WTC11 (cell line): ENCODE measurements around the gene MRLN. TPM values are rescaled to one million over a fixed set of nuclear protein-coding genes. Genes with fewer than 3 reads are reported as not detected.

Experiments used
- ATAC-seq: fragments of 200-7000 bp; cut with Tn5 transposase; 2 replicates; pipeline ENCODE4 v1.10.0; 2021; ENCODE audit warnings: mild to moderate bottlenecking, moderate library complexity
- CTCF ChIA-PET: fragments of 300-600 bp; sonication (Branson Sonifier 250); formaldehyde crosslinking; loops from one replicate; lab custom pipeline; 2021; ENCODE audit warnings: antibody characterized with exemption; lab: Charles Lee
- POLR2A ChIA-PET: fragments of 350-600 bp; sonication (Branson Sonifier 250); formaldehyde crosslinking; loops from one replicate; lab custom pipeline; 2021; ENCODE audit warnings: antibody characterized with exemption; lab: Charles Lee
- DNase-seq: peaks from one replicate; pipeline ENCODE4 v3.0.0; 2021; ENCODE audit warnings: low spot score
- H3K27ac Mint-ChIP-seq: 2 replicates; pipeline ENCODE4 v1.8.0; 2021; ENCODE audit warnings: mixed read lengths
- H3K27me3 Mint-ChIP-seq: 2 replicates; pipeline ENCODE4 v1.8.0; 2021; ENCODE audit warnings: low read depth, mild to moderate bottlenecking, moderate library complexity, mixed read lengths
- H3K36me3 Mint-ChIP-seq: 2 replicates; pipeline ENCODE4 v1.8.0; 2021; ENCODE audit warnings: mixed read lengths
- H3K4me1 Mint-ChIP-seq: 2 replicates; pipeline ENCODE4 v1.8.0; 2022; ENCODE audit warnings: mixed read lengths
- H3K4me3 Mint-ChIP-seq: 2 replicates; pipeline ENCODE4 v1.8.0; 2021; ENCODE audit warnings: mild to moderate bottlenecking, moderate library complexity, mixed read lengths
- H3K9me3 Mint-ChIP-seq: 2 replicates; pipeline ENCODE4 v1.8.0; 2021; ENCODE audit warnings: mixed read lengths
- ATF3 ChIP-seq: sonication (generic); formaldehyde crosslinking; conservative IDR thresholded peaks from 2 replicates; pipeline ENCODE4 v1.8.1; 2022; ENCODE audit warnings: mild to moderate bottlenecking, missing genetic modification reagents
- CREM ChIP-seq: sonication (generic); formaldehyde crosslinking; IDR thresholded peaks from 2 replicates; pipeline ENCODE4 v1.8.1; 2022; ENCODE audit warnings: mild to moderate bottlenecking, missing genetic modification reagents, moderate library complexity
- E2F1 ChIP-seq: sonication (generic); formaldehyde crosslinking; IDR thresholded peaks from 2 replicates; pipeline ENCODE4 v1.8.0; 2022; ENCODE audit warnings: mild to moderate bottlenecking, missing genetic modification reagents
- JUN ChIP-seq: sonication (generic); formaldehyde crosslinking; IDR thresholded peaks from 2 replicates; pipeline ENCODE4 v1.8.0; 2023; ENCODE audit warnings: mild to moderate bottlenecking, missing genetic modification reagents
- KAT7 ChIP-seq: sonication (generic); formaldehyde crosslinking; IDR thresholded peaks from 2 replicates; pipeline ENCODE4 v1.8.1; 2023; ENCODE audit warnings: missing genetic modification reagents, mild to moderate bottlenecking, borderline replicate concordance
- NFYB ChIP-seq: sonication (generic); formaldehyde crosslinking; conservative IDR thresholded peaks from 2 replicates; pipeline ENCODE4 v1.8.0; 2022; ENCODE audit warnings: low read depth, missing genetic modification reagents
- OVOL2 ChIP-seq: fragments of 250-450 bp; sonication (Bioruptor Pico); IDR thresholded peaks from 2 replicates; pipeline ENCODE4 v1.9.0; 2021; ENCODE audit warnings: mild to moderate bottlenecking, borderline replicate concordance
- SMAD3 ChIP-seq: sonication (generic); formaldehyde crosslinking; IDR thresholded peaks from 2 replicates; pipeline ENCODE4 v1.8.0; 2022; ENCODE audit warnings: missing genetic modification reagents, mild to moderate bottlenecking, borderline replicate concordance
- TCF7 ChIP-seq: sonication (generic); formaldehyde crosslinking; IDR thresholded peaks from 2 replicates; pipeline ENCODE4 v1.8.0; 2022; ENCODE audit warnings: mild to moderate bottlenecking, low read depth, missing genetic modification reagents, moderate library complexity
- ZBTB21 ChIP-seq: sonication (generic); formaldehyde crosslinking; IDR thresholded peaks from 2 replicates; pipeline ENCODE4 v1.8.1; 2023; ENCODE audit warnings: mild to moderate bottlenecking, missing genetic modification reagents, borderline replicate concordance
- ZNF219 ChIP-seq: sonication (generic); formaldehyde crosslinking; IDR thresholded peaks from 2 replicates; pipeline ENCODE4 v1.8.0; 2023; ENCODE audit warnings: missing genetic modification reagents, mild to moderate bottlenecking, borderline replicate concordance
- ZNF232 ChIP-seq: sonication (generic); formaldehyde crosslinking; IDR thresholded peaks from 2 replicates; pipeline ENCODE4 v1.8.0; 2022; ENCODE audit warnings: mild to moderate bottlenecking, missing genetic modification reagents
- ZNF423 ChIP-seq: fragments of 250-450 bp; sonication (Bioruptor Pico); IDR thresholded peaks from 2 replicates; pipeline ENCODE4 v2.1.2; 2022; ENCODE audit warnings: mild to moderate bottlenecking, moderate library complexity
- ZNF512 ChIP-seq: sonication (generic); formaldehyde crosslinking; IDR thresholded peaks from 2 replicates; pipeline ENCODE4 v1.8.1; 2022; ENCODE audit warnings: missing genetic modification reagents, borderline replicate concordance
- total RNA-seq: library from RNA; stranded (reverse); gene quantifications from 3 replicates; pipeline ENCODE4 v1.2.3, GENCODE V29; 2021
- TF ChIP-seq, protein P1 (sequence below): fragments of 200-600 bp; IDR thresholded peaks from 2 replicates; pipeline ENCODE4 v1.8.0; 2022; ENCODE audit warnings: antibody characterized with exemption

MRLN gene
- total RNA-seq, 1 experiment from 2014 or later, result not detected

- no peaks in the 10 kb centered on the region for H3K27me3 Mint-ChIP-seq
- TF ChIP-seq SMAD3 (CRISPR knock-in tag) (no peak), ZNF512 (CRISPR knock-in tag) (no peak), KAT7 (CRISPR knock-in tag) (no peak), TCF7 (no peak), ATF3 (CRISPR knock-in tag) (no peak), JUN (no peak), ZNF423 (no peak)
- CTCF ChIA-PET, result no interaction called here
- no peak overlapping the region for H3K4me3 Mint-ChIP-seq
- H3K9me3 Mint-ChIP-seq, result peaks cover 10% of the 10 kb centered on the region
- H3K4me1 Mint-ChIP-seq, result no peaks in the 10 kb centered on the region
- peaks cover 5% of the 10 kb centered on the region; the same call in 1 of the 2 replicates for H3K36me3 Mint-ChIP-seq
- POLR2A ChIA-PET, result no interaction called here
- no peak for ATAC-seq
- no peak overlapping the region for H3K27ac Mint-ChIP-seq
- DNase-seq, result no peak
Observed at GRCh38 chr10:59724098-59724938, 28.9 kb downstream of the MRLN start.

- no peak for DNase-seq
- Mint-ChIP-seq H3K4me1 (no peaks in the 10 kb centered on the region), H3K36me3 (peaks cover 5% of the 10 kb centered on the region; the same call in 1 of the 2 replicates), H3K27ac (no peak overlapping the region), H3K9me3 (peaks cover 10% of the 10 kb centered on the region), H3K4me3 (no peak overlapping the region), H3K27me3 (no peaks in the 10 kb centered on the region)
- TF ChIP-seq ZBTB21 (CRISPR knock-in tag) (no peak), ZNF219 (no peak), ZNF232 (CRISPR knock-in tag) (no peak), OVOL2 (CRISPR knock-in tag) (no peak)
- CTCF ChIA-PET, result interaction anchor here (1.1 kb wide), 1 partner anchor 8 kb away, joined by 3 read pairs; no protein-coding TSS in a partner anchor
- ATAC-seq, result no peak
- POLR2A ChIA-PET, result no interaction called here
Observed at GRCh38 chr10:59720377-59720776, 32.9 kb downstream of the MRLN start.

- no peaks in the 10 kb centered on the region for H3K27me3 Mint-ChIP-seq
- peaks cover 10% of the 10 kb centered on the region for H3K9me3 Mint-ChIP-seq
- no peak overlapping the region for H3K27ac Mint-ChIP-seq
- no peak for TF ChIP-seq E2F1
- TF ChIP-seq, protein P1, sequence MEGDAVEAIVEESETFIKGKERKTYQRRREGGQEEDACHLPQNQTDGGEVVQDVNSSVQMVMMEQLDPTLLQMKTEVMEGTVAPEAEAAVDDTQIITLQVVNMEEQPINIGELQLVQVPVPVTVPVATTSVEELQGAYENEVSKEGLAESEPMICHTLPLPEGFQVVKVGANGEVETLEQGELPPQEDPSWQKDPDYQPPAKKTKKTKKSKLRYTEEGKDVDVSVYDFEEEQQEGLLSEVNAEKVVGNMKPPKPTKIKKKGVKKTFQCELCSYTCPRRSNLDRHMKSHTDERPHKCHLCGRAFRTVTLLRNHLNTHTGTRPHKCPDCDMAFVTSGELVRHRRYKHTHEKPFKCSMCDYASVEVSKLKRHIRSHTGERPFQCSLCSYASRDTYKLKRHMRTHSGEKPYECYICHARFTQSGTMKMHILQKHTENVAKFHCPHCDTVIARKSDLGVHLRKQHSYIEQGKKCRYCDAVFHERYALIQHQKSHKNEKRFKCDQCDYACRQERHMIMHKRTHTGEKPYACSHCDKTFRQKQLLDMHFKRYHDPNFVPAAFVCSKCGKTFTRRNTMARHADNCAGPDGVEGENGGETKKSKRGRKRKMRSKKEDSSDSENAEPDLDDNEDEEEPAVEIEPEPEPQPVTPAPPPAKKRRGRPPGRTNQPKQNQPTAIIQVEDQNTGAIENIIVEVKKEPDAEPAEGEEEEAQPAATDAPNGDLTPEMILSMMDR, result peak; percentile 17; the same call in 1 of the 2 replicates
- no peak for TF ChIP-seq CREM (CRISPR knock-in tag)
- no peak for TF ChIP-seq NFYB
- peaks cover 5% of the 10 kb centered on the region; the same call in 1 of the 2 replicates for H3K36me3 Mint-ChIP-seq
- ATAC-seq (no peak), DNase-seq (no peak)
- H3K4me1 Mint-ChIP-seq, result no peaks in the 10 kb centered on the region
- H3K4me3 Mint-ChIP-seq, result no peak overlapping the region
- ChIA-PET CTCF (no interaction called here), POLR2A (no interaction called here)
Observed at GRCh38 chr10:59719374-59719773, 33.9 kb downstream of the MRLN start.
